ENCODE data around the gene CDT1. TPM values are rescaled to one million over a fixed set of nuclear protein-coding genes. Genes with fewer than 3 reads are reported as not detected.

CDT1 gene
- total and polyA plus RNA-seq, 10 of the 15 experiments (the other 5 are each of a cell fraction or from before 2014, with no cell fraction given), result 0.50 to 87.6 (median 8.8) TPM

GRCh38 chr16:88764913-88765349 lies 38.7 kb upstream of the CDT1 start:
- peaks cover 13% of the 10 kb centered on the region for H3K4me1 ChIP-seq (ENCODE audit: control insufficient read depth, insufficient read depth, low read length)
- ChIA-PET SMC1A (ENCODE audit: uncharacterized antibody, unreplicated experiment) (no interaction called here), POLR2A (no interaction called here), RAD21 (ENCODE audit: unreplicated experiment) (no interaction called here), CTCF (interaction anchor here (0.6 to 1.4 kb wide), 2 partner anchors 18 to 27 kb away, joined by 3 to 4 read pairs; no protein-coding TSS in a partner anchor)
- no TSS peak for BruUV-seq (replicated peaks)
- H3K4me2 ChIP-seq (ENCODE audit: control insufficient read depth, insufficient read depth), result no peak overlapping the region
- H3K9ac ChIP-seq (ENCODE audit: control insufficient read depth, insufficient read depth, low read length), result no peak overlapping the region
- no peak overlapping the region for H3K27ac ChIP-seq (ENCODE audit: control insufficient read depth, insufficient read depth)
- peaks cover 40% of the 10 kb centered on the region for H3K79me2 ChIP-seq (ENCODE audit: control insufficient read depth, insufficient read depth, low read length)
- no peak for DNase-seq (ENCODE audit: low read depth, low spot score)
- no peak for ATAC-seq
- in situ Hi-C loops (cut with MboI), result no loop called here
- WGBS (ENCODE audit: insufficient coverage, insufficient replicate concordance, low lambda C conversion rate, missing lambda C conversion rate), result 99% methylated on average over 9 of the region's 9 CpGs
- H3K9me3 ChIP-seq (replicated peaks; ENCODE audit: control insufficient read depth, insufficient read depth, low read length), result no peaks in the 10 kb centered on the region
- no peaks in the 10 kb centered on the region; the same call in none of the 2 replicates for H4K20me1 ChIP-seq (ENCODE audit: control insufficient read depth, insufficient read depth)
- H3K36me3 ChIP-seq (ENCODE audit: control insufficient read depth in 2 of 2, insufficient read depth in 2 of 2, low read length in 1 of 2), result peaks cover 3 to 6% of the 10 kb centered on the region in 2 experiments; a peak in 2 of 4 replicates
- no peak overlapping the region for H3K4me3 ChIP-seq
- no peak for TF ChIP-seq MYB (IDR thresholded peaks at IDR 0.05; ENCODE audit: borderline replicate concordance, low read depth, low read length)
- TF ChIP-seq POLR2A (IDR thresholded peaks at IDR 0.05; ENCODE audit: low read depth, low read length), result peak; percentile 31; the same call in 1 of the 2 replicates
- H2AFZ ChIP-seq (ENCODE audit: control insufficient read depth, low read depth, low read length), result no peak overlapping the region
- FAIRE-seq, result no peak
- no peaks in the 10 kb centered on the region for H3K27me3 ChIP-seq (replicated peaks in 1 of 2; ENCODE audit: control insufficient read depth in 2 of 2, insufficient read depth in 2 of 2, low read length in 1 of 2)
- intact Hi-C loops (cut with micrococcal nuclease; ENCODE audit: unreplicated experiment), result no loop called here

- Histone ChIP-seq H3K4me1 (ENCODE audit: control insufficient read depth, insufficient read depth, low read length) (peaks cover 28% of the 10 kb centered on the region), H3K36me3 (ENCODE audit: control insufficient read depth in 2 of 2, insufficient read depth in 2 of 2, low read length in 1 of 2) (peaks cover 3 to 6% of the 10 kb centered on the region in 2 experiments; a peak in 2 of 4 replicates), H3K27ac (ENCODE audit: control insufficient read depth, insufficient read depth) (peak overlapping the region; percentile 24; the same call in 1 of the 2 replicates), H4K20me1 (ENCODE audit: control insufficient read depth, insufficient read depth) (no peaks in the 10 kb centered on the region; the same call in none of the 2 replicates), H3K79me2 (ENCODE audit: control insufficient read depth, insufficient read depth, low read length) (peaks cover 57% of the 10 kb centered on the region), H3K9ac (ENCODE audit: control insufficient read depth, insufficient read depth, low read length) (no peak overlapping the region; the same call in 1 of the 2 replicates), H3K27me3 (replicated peaks in 1 of 2; ENCODE audit: control insufficient read depth in 2 of 2, insufficient read depth in 2 of 2, low read length in 1 of 2) (no peaks in the 10 kb centered on the region), H2AFZ (ENCODE audit: control insufficient read depth, low read depth, low read length) (no peak overlapping the region), H3K4me2 (ENCODE audit: control insufficient read depth, insufficient read depth) (no peak overlapping the region), H3K9me3 (replicated peaks; ENCODE audit: control insufficient read depth, insufficient read depth, low read length) (no peaks in the 10 kb centered on the region), H3K4me3 (no peak overlapping the region)
- intact Hi-C loops (cut with micrococcal nuclease; ENCODE audit: unreplicated experiment) (no loop called here), in situ Hi-C loops (cut with MboI) (no loop called here)
- ChIA-PET POLR2A (interaction anchor here (1.1 to 1.2 kb wide), 2 partner anchors 13 to 15 kb away, joined by 3 read pairs; no protein-coding TSS in a partner anchor), SMC1A (ENCODE audit: uncharacterized antibody, unreplicated experiment) (no interaction called here), CTCF (interaction anchor here (1.4 to 1.7 kb wide), 2 partner anchors 14 to 24 kb away, joined by 4 read pairs; no protein-coding TSS in a partner anchor), RAD21 (ENCODE audit: unreplicated experiment) (no interaction called here)
- ATAC-seq, result no peak
- BruUV-seq (replicated peaks), result no TSS peak
- WGBS (ENCODE audit: insufficient coverage, insufficient replicate concordance, low lambda C conversion rate, missing lambda C conversion rate), result 68% methylated on average over 11 of the region's 11 CpGs
- FAIRE-seq, result no peak
- no peak for DNase-seq (ENCODE audit: low read depth, low spot score)
- TF ChIP-seq RBBP5 (conservative IDR thresholded peaks at IDR 0.05) (no peak), YBX1 (IDR thresholded peaks at IDR 0.05) (no peak), SMC3 (IDR thresholded peaks at IDR 0.05; ENCODE audit: borderline replicate concordance, low read length) (no peak), POLR2AphosphoS5 (IDR thresholded peaks at IDR 0.05; ENCODE audit: low read length) (no peak), NFYB (IDR thresholded peaks at IDR 0.05; ENCODE audit: insufficient read depth, low read depth, low read length) (no peak)
- TF ChIP-seq, protein P1, sequence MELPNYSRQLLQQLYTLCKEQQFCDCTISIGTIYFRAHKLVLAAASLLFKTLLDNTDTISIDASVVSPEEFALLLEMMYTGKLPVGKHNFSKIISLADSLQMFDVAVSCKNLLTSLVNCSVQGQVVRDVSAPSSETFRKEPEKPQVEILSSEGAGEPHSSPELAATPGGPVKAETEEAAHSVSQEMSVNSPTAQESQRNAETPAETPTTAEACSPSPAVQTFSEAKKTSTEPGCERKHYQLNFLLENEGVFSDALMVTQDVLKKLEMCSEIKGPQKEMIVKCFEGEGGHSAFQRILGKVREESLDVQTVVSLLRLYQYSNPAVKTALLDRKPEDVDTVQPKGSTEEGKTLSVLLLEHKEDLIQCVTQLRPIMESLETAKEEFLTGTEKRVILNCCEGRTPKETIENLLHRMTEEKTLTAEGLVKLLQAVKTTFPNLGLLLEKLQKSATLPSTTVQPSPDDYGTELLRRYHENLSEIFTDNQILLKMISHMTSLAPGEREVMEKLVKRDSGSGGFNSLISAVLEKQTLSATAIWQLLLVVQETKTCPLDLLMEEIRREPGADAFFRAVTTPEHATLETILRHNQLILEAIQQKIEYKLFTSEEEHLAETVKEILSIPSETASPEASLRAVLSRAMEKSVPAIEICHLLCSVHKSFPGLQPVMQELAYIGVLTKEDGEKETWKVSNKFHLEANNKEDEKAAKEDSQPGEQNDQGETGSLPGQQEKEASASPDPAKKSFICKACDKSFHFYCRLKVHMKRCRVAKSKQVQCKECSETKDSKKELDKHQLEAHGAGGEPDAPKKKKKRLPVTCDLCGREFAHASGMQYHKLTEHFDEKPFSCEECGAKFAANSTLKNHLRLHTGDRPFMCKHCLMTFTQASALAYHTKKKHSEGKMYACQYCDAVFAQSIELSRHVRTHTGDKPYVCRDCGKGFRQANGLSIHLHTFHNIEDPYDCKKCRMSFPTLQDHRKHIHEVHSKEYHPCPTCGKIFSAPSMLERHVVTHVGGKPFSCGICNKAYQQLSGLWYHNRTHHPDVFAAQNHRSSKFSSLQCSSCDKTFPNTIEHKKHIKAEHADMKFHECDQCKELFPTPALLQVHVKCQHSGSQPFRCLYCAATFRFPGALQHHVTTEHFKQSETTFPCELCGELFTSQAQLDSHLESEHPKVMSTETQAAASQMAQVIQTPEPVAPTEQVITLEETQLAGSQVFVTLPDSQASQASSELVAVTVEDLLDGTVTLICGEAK (IDR thresholded peaks at IDR 0.05; ENCODE audit: borderline replicate concordance), result no peak
These were observed 36.6 kb upstream of the CDT1 start for GRCh38 chr16:88766975-88767374.
